B cell (primary cell): ENCODE results near the gene NLRP1.

ENCODE experiments used
- CTCF ChIP-seq: fragments of 200-600 bp; IDR thresholded peaks from one replicate; pipeline ENCODE4 v1.8.0; 2022; ENCODE audit warnings: antibody characterized with exemption, mild to moderate bottlenecking
- EZH2 ChIP-seq: IDR thresholded peaks from 2 replicates; pipeline ENCODE4 v1.6.1; 2012; ENCODE audit warnings: borderline replicate concordance, low read depth, mild to moderate bottlenecking, moderate library complexity, low read length; ENCODE audit not compliant: insufficient read depth, poor library complexity, severe bottlenecking

- TF ChIP-seq CTCF (no peak), EZH2 (no peak)
Observed at GRCh38 chr17:5468075-5468473, 116.2 kb downstream of the NLRP1 start.
